ENCODE data around the gene ZNF19. TPM values are rescaled to one million over a fixed set of nuclear protein-coding genes. Genes with fewer than 3 reads are reported as not detected.
A peak's percentile ranks its signal among the peaks of the same experiment; 100 is the strongest.

The ZNF19 gene
- total and polyA plus RNA-seq, 2 donors (not counting 3 experiments of a cell fraction or from before 2014, with no cell fraction given) = 0.98 to 2.6 TPM

- Histone ChIP-seq H3K27me3 (ENCODE audit: control insufficient read depth in 2 of 2, insufficient read depth in 2 of 2, low read length in 2 of 2) (no peaks in the 10 kb centered on the region), H3K36me3 (ENCODE audit: control insufficient read depth in 2 of 2, extremely low read depth in 1 of 2, insufficient read depth in 2 of 2, low read length in 2 of 2) (no peaks in the 10 kb centered on the region), H2AFZ (ENCODE audit: low read depth, low read length) (no peak overlapping the region), H3K4me1 (ENCODE audit: control insufficient read depth, extremely low read depth, insufficient read depth, low read length) (peaks cover 15% of the 10 kb centered on the region), H4K20me1 (replicated peaks; ENCODE audit: control insufficient read depth, extremely low read depth, insufficient read depth, low read length) (no peaks in the 10 kb centered on the region), H3K4me2 (ENCODE audit: insufficient read depth, low read length) (peak overlapping the region; percentile 84), H3K9me1 (replicated peaks; ENCODE audit: control insufficient read depth, extremely low read depth, insufficient read depth, low read length) (no peaks in the 10 kb centered on the region), H3K9me3 (replicated peaks; ENCODE audit: control insufficient read depth, insufficient read depth, low read length) (no peaks in the 10 kb centered on the region), H3K9ac (replicated peaks; ENCODE audit: extremely low read depth, insufficient read depth, low read length) (no peak overlapping the region), H3K4me3 (replicated peaks in 1 of 3; ENCODE audit: insufficient read depth in 1 of 3, low read depth in 1 of 3, low read length in 3 of 3) (no peak overlapping the region), H3K27ac (ENCODE audit: insufficient read depth, low read depth, low read length) (no peak overlapping the region), H3K79me2 (ENCODE audit: control insufficient read depth, insufficient read depth, low read length) (peaks cover 4% of the 10 kb centered on the region)
- no peak for TF ChIP-seq MYC (IDR thresholded peaks at IDR 0.05; ENCODE audit: low read depth, low read length)
- no TSS peak for BruUV-seq (replicated peaks)
- POLR2A ChIA-PET = interaction anchor here (1.3 kb wide), 1 partner anchor 24 kb away, joined by 4 read pairs; no protein-coding TSS in a partner anchor
- FAIRE-seq = peak; percentile 68
- CTCF ChIA-PET = interaction anchor here (0.7 to 1.4 kb wide), 6 partner anchors 19 to 104 kb away, joined by 3 to 5 read pairs (median 4); no protein-coding TSS in a partner anchor
- no peak for DNase-seq (ENCODE audit: low read depth, low spot score)
- intact Hi-C loops (cut with micrococcal nuclease) = no loop called here
- dilution Hi-C loops (cut with MboI; ENCODE audit: extremely low pct_ligation_motif_present, low sequenced_read_pairs) = no loop called here
Observed at GRCh38 chr16:71460236-71460635, 28.9 kb downstream of the ZNF19 start.

- DNase-seq (ENCODE audit: low read depth, low spot score) (no peak), FAIRE-seq (no peak)
- Histone ChIP-seq H3K79me2 (ENCODE audit: control insufficient read depth, insufficient read depth, low read length) (peaks cover 4% of the 10 kb centered on the region), H3K27me3 (ENCODE audit: control insufficient read depth in 2 of 2, insufficient read depth in 2 of 2, low read length in 2 of 2) (no peaks in the 10 kb centered on the region), H3K27ac (ENCODE audit: insufficient read depth, low read depth, low read length) (no peak overlapping the region), H3K4me3 (replicated peaks in 1 of 3; ENCODE audit: insufficient read depth in 1 of 3, low read depth in 1 of 3, low read length in 3 of 3) (no peak overlapping the region), H3K9me3 (replicated peaks; ENCODE audit: control insufficient read depth, insufficient read depth, low read length) (no peaks in the 10 kb centered on the region), H3K36me3 (ENCODE audit: control insufficient read depth in 2 of 2, extremely low read depth in 1 of 2, insufficient read depth in 2 of 2, low read length in 2 of 2) (no peaks in the 10 kb centered on the region), H3K4me1 (ENCODE audit: control insufficient read depth, extremely low read depth, insufficient read depth, low read length) (peaks cover 15% of the 10 kb centered on the region), H4K20me1 (replicated peaks; ENCODE audit: control insufficient read depth, extremely low read depth, insufficient read depth, low read length) (no peaks in the 10 kb centered on the region), H3K9ac (replicated peaks; ENCODE audit: extremely low read depth, insufficient read depth, low read length) (no peak overlapping the region), H3K9me1 (replicated peaks; ENCODE audit: control insufficient read depth, extremely low read depth, insufficient read depth, low read length) (no peaks in the 10 kb centered on the region), H2AFZ (ENCODE audit: low read depth, low read length) (no peak overlapping the region), H3K4me2 (ENCODE audit: insufficient read depth, low read length) (no peak overlapping the region)
- CTCF ChIA-PET = interaction anchor here (1.1 kb wide), 1 partner anchor 47 kb away, joined by 5 read pairs; no protein-coding TSS in a partner anchor
- TF ChIP-seq FOS (IDR thresholded peaks at IDR 0.05; ENCODE audit: borderline replicate concordance, insufficient read depth, low read length) (no peak), MYC (IDR thresholded peaks at IDR 0.05; ENCODE audit: low read depth, low read length) (no peak), JUN (IDR thresholded peaks at IDR 0.05; ENCODE audit: borderline replicate concordance, insufficient read depth, insufficient read length, low read depth) (no peak), EZH2 (IDR thresholded peaks at IDR 0.05; ENCODE audit: borderline replicate concordance, low read depth, low read length, severe bottlenecking) (no peak), POLR2A (IDR thresholded peaks at IDR 0.05; ENCODE audit: low read depth, low read length) (no peak), POLR2AphosphoS5 (IDR thresholded peaks at IDR 0.05; ENCODE audit: insufficient read depth, low read depth, low read length) (no peak), GATA2 (IDR thresholded peaks at IDR 0.05; ENCODE audit: insufficient read depth, insufficient read length, low read depth, low read length) (no peak), MAX (IDR thresholded peaks at IDR 0.05; ENCODE audit: insufficient read depth, insufficient read length) (no peak), CTCF (IDR thresholded peaks at IDR 0.05; ENCODE audit: extremely low read depth in 1 of 2, insufficient read depth in 1 of 2, low read depth in 1 of 2, low read length in 2 of 2) (no peak)
- POLR2A ChIA-PET = no interaction called here
- dilution Hi-C loops (cut with MboI; ENCODE audit: extremely low pct_ligation_motif_present, low sequenced_read_pairs) (no loop called here), intact Hi-C loops (cut with micrococcal nuclease) (no loop called here)
- no TSS peak for BruUV-seq (replicated peaks)
Observed at GRCh38 chr16:71459510-71459909, 29.6 kb downstream of the ZNF19 start.

All from endothelial cell of umbilical vein (primary cell).